Measurements from ENCODE around the gene TBC1D3K.
"Not testable (repeated sequence)": the region's sequence is repeated elsewhere in the genome, so short reads cannot be mapped to it uniquely, and the experiment has no call there.

Gene TBC1D3K

DNA sequence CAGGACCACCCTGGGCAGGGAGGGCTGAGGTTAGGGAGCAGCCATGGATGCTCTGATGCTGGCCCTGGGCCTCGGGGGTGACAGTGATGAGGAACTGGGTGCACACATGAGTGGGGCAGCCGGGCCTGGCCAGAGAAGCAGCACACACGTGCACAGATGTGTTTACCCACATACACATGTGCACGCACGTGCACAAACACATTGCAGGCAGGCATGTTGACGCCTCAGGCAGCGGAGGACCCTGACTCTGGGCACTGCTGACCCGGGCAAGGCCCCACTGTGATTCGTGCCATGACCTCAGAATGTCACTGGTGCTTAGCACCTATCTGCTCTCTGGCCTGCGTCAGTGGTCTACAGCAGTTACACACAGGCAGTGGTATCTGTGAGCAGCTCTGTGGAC lies at the start of gene TBC1D3K:
Gene TBC1D3K, plus strand, starts transcription at position 301 of the 400 bp plus-strand sequence. CDS start 1,585 bp downstream, outside the sequence.
- not testable (repeated sequence) for H3K4me1 ChIP-seq (ENCODE audit: control insufficient read depth, insufficient read depth, low read length); H3K27ac ChIP-seq (ENCODE audit: low read depth, low read length); H3K9ac ChIP-seq (ENCODE audit: low read length); H3K9me3 ChIP-seq (ENCODE audit: control insufficient read depth, insufficient read depth, low read depth, low read length); H3K4me3 ChIP-seq (ENCODE audit: low read depth, low read length); H3K36me3 ChIP-seq (ENCODE audit: control insufficient read depth, insufficient read depth, low read length); H3K27me3 ChIP-seq (ENCODE audit: control insufficient read depth, insufficient read depth, low read length)

DNA sequence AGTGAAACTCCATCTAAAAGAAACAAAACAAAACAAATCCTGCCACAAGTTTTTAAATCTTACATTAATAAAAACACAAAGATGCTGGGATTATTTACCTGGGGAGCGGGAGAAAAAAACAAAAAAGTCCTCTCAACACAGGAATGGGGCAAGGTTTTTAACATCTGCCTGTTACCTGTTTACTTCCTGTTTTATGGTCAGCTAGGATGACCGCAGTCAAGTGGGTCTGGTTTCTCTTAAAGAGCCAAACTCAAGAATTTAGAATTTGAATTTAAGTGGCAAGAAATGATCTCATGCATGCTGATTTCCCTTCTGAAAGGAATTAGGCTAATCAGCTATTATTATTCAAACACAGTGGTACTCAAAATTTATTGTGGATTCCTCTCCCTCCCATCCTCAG lies 39.7 kb upstream of the TBC1D3K start:
- H3K36me3 ChIP-seq (ENCODE audit: control insufficient read depth, insufficient read depth, low read length), result no peaks in the 10 kb centered on the region
- no peaks in the 10 kb centered on the region for H3K27me3 ChIP-seq (ENCODE audit: control insufficient read depth, insufficient read depth, low read length)
- H3K4me3 ChIP-seq (ENCODE audit: low read depth, low read length), result no peak overlapping the region
- H3K27ac ChIP-seq (ENCODE audit: low read depth, low read length), result no peak overlapping the region
- H3K9me3 ChIP-seq (ENCODE audit: control insufficient read depth, insufficient read depth, low read depth, low read length), result no peaks in the 10 kb centered on the region
- H3K4me1 ChIP-seq (ENCODE audit: control insufficient read depth, insufficient read depth, low read length), result peaks cover 5% of the 10 kb centered on the region; the same call in 1 of the 2 replicates
- no peak overlapping the region for H3K9ac ChIP-seq (ENCODE audit: low read length)

DNA sequence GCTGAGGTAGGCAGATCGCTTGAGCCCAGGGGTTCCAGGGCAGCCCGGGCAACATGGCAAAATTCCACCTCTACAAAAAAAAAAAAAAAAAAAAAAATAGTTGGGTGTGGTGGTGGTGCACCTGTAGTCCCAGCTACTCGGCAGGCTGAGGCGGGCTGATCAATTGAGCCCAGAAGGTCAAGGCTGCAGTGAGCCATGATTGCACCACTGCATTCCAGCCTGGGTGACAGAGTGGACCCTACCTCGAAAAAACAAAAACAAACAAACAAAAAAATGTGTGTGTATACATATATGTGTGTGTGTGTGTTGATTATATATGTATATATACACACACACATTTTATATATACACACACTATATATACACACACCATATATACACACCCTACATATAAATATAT lies 39.1 kb upstream of the TBC1D3K start:
- no peak overlapping the region for H3K9ac ChIP-seq (ENCODE audit: low read length)
- no peaks in the 10 kb centered on the region for H3K27me3 ChIP-seq (ENCODE audit: control insufficient read depth, insufficient read depth, low read length)
- H3K4me3 ChIP-seq (ENCODE audit: low read depth, low read length), result no peak overlapping the region
- H3K27ac ChIP-seq (ENCODE audit: low read depth, low read length), result no peak overlapping the region
- H3K4me1 ChIP-seq (ENCODE audit: control insufficient read depth, insufficient read depth, low read length), result peaks cover 5% of the 10 kb centered on the region; the same call in 1 of the 2 replicates
- H3K9me3 ChIP-seq (ENCODE audit: control insufficient read depth, insufficient read depth, low read depth, low read length), result no peaks in the 10 kb centered on the region
- no peaks in the 10 kb centered on the region for H3K36me3 ChIP-seq (ENCODE audit: control insufficient read depth, insufficient read depth, low read length)

DNA sequence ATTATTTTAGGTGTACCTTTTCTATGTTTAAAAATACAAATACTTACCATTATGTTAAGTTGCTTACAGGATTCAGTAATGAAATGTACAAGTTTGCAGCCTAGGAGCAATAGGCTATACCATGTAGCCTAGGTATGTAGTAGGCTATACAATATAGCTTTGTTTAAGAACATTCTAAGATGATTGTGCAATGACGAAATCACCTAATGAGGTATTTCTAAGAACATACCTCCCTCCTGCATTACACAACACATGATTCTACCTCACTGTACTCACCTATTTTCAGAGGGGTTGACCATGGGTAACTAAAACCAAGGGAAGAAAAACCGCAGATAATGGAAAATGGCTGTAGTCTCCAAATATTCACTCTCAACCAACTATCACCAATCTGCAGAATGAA lies 35.3 kb upstream of the TBC1D3K start:
- no peak overlapping the region for H3K4me3 ChIP-seq (ENCODE audit: low read depth, low read length)

DNA sequence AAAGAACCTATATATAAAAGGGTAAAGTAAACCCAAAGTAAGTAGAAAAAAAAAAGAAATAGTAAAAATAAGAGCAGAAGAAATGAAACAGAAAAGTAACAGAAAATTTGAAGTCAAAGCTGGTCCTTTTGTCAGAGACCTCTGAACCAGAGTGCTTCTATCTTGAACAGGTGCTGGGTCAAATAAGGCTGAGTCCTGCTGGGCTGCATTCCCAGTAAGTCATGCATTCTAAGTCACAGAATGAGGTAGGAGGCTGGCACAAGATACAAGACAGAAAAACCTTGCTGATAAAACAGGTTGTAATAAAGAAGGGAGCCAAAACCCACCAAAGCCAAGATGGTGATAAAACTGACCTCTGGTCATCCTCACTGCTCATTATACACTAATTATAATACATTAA lies 27.3 kb upstream of the TBC1D3K start:
- not testable (repeated sequence) for H3K27me3 ChIP-seq (ENCODE audit: control insufficient read depth, insufficient read depth, low read length); H3K4me1 ChIP-seq (ENCODE audit: control insufficient read depth, insufficient read depth, low read length); H3K9ac ChIP-seq (ENCODE audit: low read length); H3K36me3 ChIP-seq (ENCODE audit: control insufficient read depth, insufficient read depth, low read length); H3K4me3 ChIP-seq (ENCODE audit: low read depth, low read length); H3K27ac ChIP-seq (ENCODE audit: low read depth, low read length); H3K9me3 ChIP-seq (ENCODE audit: control insufficient read depth, insufficient read depth, low read depth, low read length)

More for the DNA sequence above, 35.3 kb upstream of the TBC1D3K start:
- Histone ChIP-seq H3K9ac (ENCODE audit: low read length) (no peak overlapping the region), H3K36me3 (ENCODE audit: control insufficient read depth, insufficient read depth, low read length) (no peaks in the 10 kb centered on the region), H3K27ac (ENCODE audit: low read depth, low read length) (no peak overlapping the region), H3K9me3 (ENCODE audit: control insufficient read depth, insufficient read depth, low read depth, low read length) (no peaks in the 10 kb centered on the region), H3K27me3 (ENCODE audit: control insufficient read depth, insufficient read depth, low read length) (no peaks in the 10 kb centered on the region), H3K4me1 (ENCODE audit: control insufficient read depth, insufficient read depth, low read length) (peaks cover 5% of the 10 kb centered on the region; the same call in 1 of the 2 replicates)
